Gastrocnemius medialis (tissue), 4 donors: ENCODE results near the gene HMX1.

Experiments
- POLR2A ChIP-seq, 2 donors: fragments of 450-650 bp; IDR thresholded peaks; one replicate each; pipeline ENCODE4 v1.6.1; 2017; ENCODE audit warnings: antibody characterized with exemption in 2 of 2, mild to moderate bottlenecking in 2 of 2, moderate library complexity in 2 of 2
- TF ChIP-seq, protein P1 (sequence below), 5 experiments: fragments of 450-650 bp in 3 of 5; fragments of 200-600 bp in 2 of 5; sonication (generic) in 2 of 5; IDR thresholded peaks in 4 of 5; conservative IDR thresholded peaks in 1 of 5; 1 replicate in 4 of 5; 2 replicates in 1 of 5; pipeline ENCODE4 v1.5.1; 2016 to 2019; ENCODE audit warnings: antibody characterized with exemption in 5 of 5, mild to moderate bottlenecking in 3 of 5, moderate library complexity in 3 of 5

GRCh38 chr4:8849266-8850073, 22.2 kb downstream of the HMX1 start:
- TF ChIP-seq, protein P1, sequence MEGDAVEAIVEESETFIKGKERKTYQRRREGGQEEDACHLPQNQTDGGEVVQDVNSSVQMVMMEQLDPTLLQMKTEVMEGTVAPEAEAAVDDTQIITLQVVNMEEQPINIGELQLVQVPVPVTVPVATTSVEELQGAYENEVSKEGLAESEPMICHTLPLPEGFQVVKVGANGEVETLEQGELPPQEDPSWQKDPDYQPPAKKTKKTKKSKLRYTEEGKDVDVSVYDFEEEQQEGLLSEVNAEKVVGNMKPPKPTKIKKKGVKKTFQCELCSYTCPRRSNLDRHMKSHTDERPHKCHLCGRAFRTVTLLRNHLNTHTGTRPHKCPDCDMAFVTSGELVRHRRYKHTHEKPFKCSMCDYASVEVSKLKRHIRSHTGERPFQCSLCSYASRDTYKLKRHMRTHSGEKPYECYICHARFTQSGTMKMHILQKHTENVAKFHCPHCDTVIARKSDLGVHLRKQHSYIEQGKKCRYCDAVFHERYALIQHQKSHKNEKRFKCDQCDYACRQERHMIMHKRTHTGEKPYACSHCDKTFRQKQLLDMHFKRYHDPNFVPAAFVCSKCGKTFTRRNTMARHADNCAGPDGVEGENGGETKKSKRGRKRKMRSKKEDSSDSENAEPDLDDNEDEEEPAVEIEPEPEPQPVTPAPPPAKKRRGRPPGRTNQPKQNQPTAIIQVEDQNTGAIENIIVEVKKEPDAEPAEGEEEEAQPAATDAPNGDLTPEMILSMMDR (IDR thresholded peaks at IDR 0.05 in 4 of 5, conservative IDR thresholded peaks at IDR 0.05 in 1 of 5) = no peak
- no peak for TF ChIP-seq POLR2A (IDR thresholded peaks at IDR 0.05)
